ENCODE results near the gene CCNDBP1. TPM values are rescaled to one million over a fixed set of nuclear protein-coding genes. Genes with fewer than 3 reads are reported as not detected.
"Not testable (repeated sequence)": the region's sequence is repeated elsewhere in the genome, so short reads cannot be mapped to it uniquely, and the experiment has no call there.

CCNDBP1 gene
- total RNA-seq, 1 donor from 2014 or later = 31.1 TPM

DNA sequence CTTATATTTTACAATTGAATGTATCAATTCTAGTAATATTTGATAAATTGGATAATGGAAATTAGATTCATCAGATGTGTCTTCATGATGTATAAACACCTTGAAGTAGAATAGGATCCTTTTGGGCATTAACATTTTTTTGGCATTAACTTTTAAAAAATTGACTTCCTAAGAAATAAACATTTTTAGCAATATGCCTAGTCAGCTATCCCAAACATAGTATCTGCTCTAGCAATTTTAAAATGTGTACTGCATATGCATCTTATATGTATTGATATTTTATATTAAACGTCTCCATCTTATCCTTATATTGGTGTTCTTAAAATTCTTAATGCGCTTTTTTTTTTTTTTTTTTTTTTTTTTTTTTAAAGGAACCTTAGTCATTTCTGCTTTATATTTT is 8.5 kb downstream of the CCNDBP1 start:
- H3K36me3 Mint-ChIP-seq (ENCODE audit: low read depth, unreplicated experiment) = peaks cover 25% of the 10 kb centered on the region
- no peak for DNase-seq (ENCODE audit: low spot score)

DNA sequence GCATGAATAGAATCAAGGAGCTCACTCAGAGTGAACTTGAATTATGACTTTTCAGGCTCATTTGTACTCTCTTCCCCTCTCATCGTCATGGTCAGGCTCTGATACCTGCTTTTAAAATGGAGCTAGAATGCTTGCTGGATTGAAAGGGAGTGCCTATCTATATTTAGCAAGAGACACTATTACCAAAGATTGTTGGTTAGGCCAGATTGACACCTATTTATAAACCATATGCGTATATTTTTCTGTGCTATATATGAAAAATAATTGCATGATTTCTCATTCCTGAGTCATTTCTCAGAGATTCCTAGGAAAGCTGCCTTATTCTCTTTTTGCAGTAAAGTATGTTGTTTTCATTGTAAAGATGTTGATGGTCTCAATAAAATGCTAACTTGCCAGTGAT is 9.6 kb downstream of the CCNDBP1 start:
- TF ChIP-seq, protein P1, sequence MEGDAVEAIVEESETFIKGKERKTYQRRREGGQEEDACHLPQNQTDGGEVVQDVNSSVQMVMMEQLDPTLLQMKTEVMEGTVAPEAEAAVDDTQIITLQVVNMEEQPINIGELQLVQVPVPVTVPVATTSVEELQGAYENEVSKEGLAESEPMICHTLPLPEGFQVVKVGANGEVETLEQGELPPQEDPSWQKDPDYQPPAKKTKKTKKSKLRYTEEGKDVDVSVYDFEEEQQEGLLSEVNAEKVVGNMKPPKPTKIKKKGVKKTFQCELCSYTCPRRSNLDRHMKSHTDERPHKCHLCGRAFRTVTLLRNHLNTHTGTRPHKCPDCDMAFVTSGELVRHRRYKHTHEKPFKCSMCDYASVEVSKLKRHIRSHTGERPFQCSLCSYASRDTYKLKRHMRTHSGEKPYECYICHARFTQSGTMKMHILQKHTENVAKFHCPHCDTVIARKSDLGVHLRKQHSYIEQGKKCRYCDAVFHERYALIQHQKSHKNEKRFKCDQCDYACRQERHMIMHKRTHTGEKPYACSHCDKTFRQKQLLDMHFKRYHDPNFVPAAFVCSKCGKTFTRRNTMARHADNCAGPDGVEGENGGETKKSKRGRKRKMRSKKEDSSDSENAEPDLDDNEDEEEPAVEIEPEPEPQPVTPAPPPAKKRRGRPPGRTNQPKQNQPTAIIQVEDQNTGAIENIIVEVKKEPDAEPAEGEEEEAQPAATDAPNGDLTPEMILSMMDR (IDR thresholded peaks at IDR 0.05; ENCODE audit: unreplicated experiment) = no peak
- Mint-ChIP-seq H3K9me3 (ENCODE audit: unreplicated experiment) (no peaks in the 10 kb centered on the region), H3K4me1 (ENCODE audit: unreplicated experiment) (no peaks in the 10 kb centered on the region), H3K36me3 (ENCODE audit: low read depth, unreplicated experiment) (peaks cover 25% of the 10 kb centered on the region), H3K27ac (ENCODE audit: unreplicated experiment) (no peak overlapping the region), H3K27me3 (ENCODE audit: unreplicated experiment) (no peaks in the 10 kb centered on the region), H3K4me3 (ENCODE audit: unreplicated experiment) (no peak overlapping the region)
- no peak for DNase-seq (ENCODE audit: low spot score)

More for the DNA sequence above, 8.5 kb downstream of the CCNDBP1 start:
- no peaks in the 10 kb centered on the region for H3K4me1 Mint-ChIP-seq (ENCODE audit: unreplicated experiment)
- H3K4me3 Mint-ChIP-seq (ENCODE audit: unreplicated experiment) = no peak overlapping the region
- no peaks in the 10 kb centered on the region for H3K9me3 Mint-ChIP-seq (ENCODE audit: unreplicated experiment)
- H3K27ac Mint-ChIP-seq (ENCODE audit: unreplicated experiment) = no peak overlapping the region
- TF ChIP-seq, protein P1 (IDR thresholded peaks at IDR 0.05; ENCODE audit: unreplicated experiment) = no peak
- H3K27me3 Mint-ChIP-seq (ENCODE audit: unreplicated experiment) = no peaks in the 10 kb centered on the region

GRCh38 chr15:43196760-43197548 is 11.8 kb downstream of the CCNDBP1 start:
- Mint-ChIP-seq H3K27me3 (ENCODE audit: unreplicated experiment) (no peaks in the 10 kb centered on the region), H3K9me3 (ENCODE audit: unreplicated experiment) (no peaks in the 10 kb centered on the region), H3K4me3 (ENCODE audit: unreplicated experiment) (peak overlapping the region; percentile 19), H3K36me3 (ENCODE audit: low read depth, unreplicated experiment) (peaks cover 25% of the 10 kb centered on the region), H3K27ac (ENCODE audit: unreplicated experiment) (no peak overlapping the region), H3K4me1 (ENCODE audit: unreplicated experiment) (no peaks in the 10 kb centered on the region)
- TF ChIP-seq, protein P1 (IDR thresholded peaks at IDR 0.05; ENCODE audit: unreplicated experiment) = no peak
- no peak for DNase-seq (ENCODE audit: low spot score)

DNA sequence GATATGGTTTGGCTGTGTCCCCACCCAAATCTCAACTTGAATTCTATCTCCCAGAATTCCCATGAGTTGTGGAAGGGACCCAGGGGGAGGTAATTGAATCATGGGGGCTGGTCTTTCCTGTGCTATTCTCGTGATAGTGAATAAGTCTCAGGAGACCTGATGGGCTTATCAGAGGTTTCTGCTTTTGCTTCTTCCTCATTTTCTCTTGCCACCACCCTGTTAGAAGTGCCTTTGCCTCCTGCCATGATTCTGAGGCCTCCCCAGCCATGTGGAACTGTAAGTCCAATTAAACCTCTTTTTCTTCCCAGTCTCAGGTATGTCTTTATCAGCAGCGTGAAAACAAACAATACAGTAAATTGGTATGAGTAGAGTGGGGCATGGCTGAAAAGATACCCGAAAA is 12.6 kb downstream of the CCNDBP1 start:
- not testable (repeated sequence) for DNase-seq (ENCODE audit: low spot score); H3K27ac Mint-ChIP-seq (ENCODE audit: unreplicated experiment); H3K4me3 Mint-ChIP-seq (ENCODE audit: unreplicated experiment); H3K4me1 Mint-ChIP-seq (ENCODE audit: unreplicated experiment); H3K27me3 Mint-ChIP-seq (ENCODE audit: unreplicated experiment); H3K9me3 Mint-ChIP-seq (ENCODE audit: unreplicated experiment)
- peaks cover 20% of the 10 kb centered on the region for H3K36me3 Mint-ChIP-seq (ENCODE audit: low read depth, unreplicated experiment)

- DNase-seq (ENCODE audit: low spot score); H3K27ac Mint-ChIP-seq (ENCODE audit: unreplicated experiment); H3K4me3 Mint-ChIP-seq (ENCODE audit: unreplicated experiment); H3K9me3 Mint-ChIP-seq (ENCODE audit: unreplicated experiment); H3K27me3 Mint-ChIP-seq (ENCODE audit: unreplicated experiment); H3K4me1 Mint-ChIP-seq (ENCODE audit: unreplicated experiment): not testable (repeated sequence)
- H3K36me3 Mint-ChIP-seq (ENCODE audit: low read depth, unreplicated experiment) = peaks cover 18% of the 10 kb centered on the region
These were observed 13.4 kb downstream of the CCNDBP1 start for GRCh38 chr15:43198556-43198955.

GRCh38 chr15:43198992-43199391 is 13.8 kb downstream of the CCNDBP1 start:
- Mint-ChIP-seq H3K4me1 (ENCODE audit: unreplicated experiment) (no peaks in the 10 kb centered on the region), H3K27me3 (ENCODE audit: unreplicated experiment) (peaks cover 2% of the 10 kb centered on the region), H3K9me3 (ENCODE audit: unreplicated experiment) (no peaks in the 10 kb centered on the region), H3K36me3 (ENCODE audit: low read depth, unreplicated experiment) (peaks cover 18% of the 10 kb centered on the region), H3K4me3 (ENCODE audit: unreplicated experiment) (no peak overlapping the region), H3K27ac (ENCODE audit: unreplicated experiment) (no peak overlapping the region)
- no peak for DNase-seq (ENCODE audit: low spot score)
- TF ChIP-seq, protein P1 (IDR thresholded peaks at IDR 0.05; ENCODE audit: unreplicated experiment) = no peak

Data from endothelial cell (in vitro differentiated cells).